Nephron (organoid): ENCODE results near the gene CACNA2D2.

Experiments used
- H3K27ac Mint-ChIP-seq, 3 experiments: 2 replicates each; pipeline ENCODE4 v1.8.0; 2020; ENCODE audit warnings: mixed read lengths in 3 of 3, mild to moderate bottlenecking in 2 of 3, moderate library complexity in 1 of 3
- H3K27me3 Mint-ChIP-seq: 2 replicates; pipeline ENCODE4 v1.8.0; 2021; ENCODE audit warnings: low read depth, mild to moderate bottlenecking, moderate library complexity, mixed read lengths
- H3K36me3 Mint-ChIP-seq: 2 replicates; pipeline ENCODE4 v1.8.0; 2020; ENCODE audit warnings: low read depth, mixed read lengths
- H3K4me1 Mint-ChIP-seq: 2 replicates; pipeline ENCODE4 v1.8.0; 2020; ENCODE audit warnings: mixed read lengths
- H3K4me3 Mint-ChIP-seq, 3 experiments: 2 replicates each; pipeline ENCODE4 v1.8.0; 2020; ENCODE audit warnings: mild to moderate bottlenecking in 3 of 3, mixed read lengths in 3 of 3, moderate library complexity in 2 of 3
- H3K9me3 Mint-ChIP-seq: 2 replicates; pipeline ENCODE4 v1.8.0; 2020; ENCODE audit warnings: mixed read lengths
- CTCF ChIP-seq, 3 experiments: fragments of 200-600 bp; sonication (generic); IDR thresholded peaks; one replicate each; pipeline ENCODE4 v1.5.0; 2021; ENCODE audit warnings: antibody characterized with exemption in 3 of 3; ENCODE audit not compliant: unreplicated experiment in 3 of 3

CACNA2D2 gene

GRCh38 chr3:50369012-50369670 is 134.3 kb downstream of the CACNA2D2 start:
- TF ChIP-seq CTCF (IDR thresholded peaks at IDR 0.05; ENCODE audit: unreplicated experiment in 3 of 3): no peak
- Mint-ChIP-seq H3K9me3 (no peaks in the 10 kb centered on the region), H3K4me3 (peak overlapping the region in 1 of 3 experiments; percentile 38), H3K36me3 (no peaks in the 10 kb centered on the region), H3K4me1 (peaks cover 31% of the 10 kb centered on the region), H3K27ac (peak overlapping the region in 1 of 3 experiments; percentile 51), H3K27me3 (no peaks in the 10 kb centered on the region)

- Mint-ChIP-seq H3K4me1 (peaks cover 8% of the 10 kb centered on the region), H3K9me3 (no peaks in the 10 kb centered on the region), H3K4me3 (peak overlapping the region; percentile 81 to 88 (median 85)), H3K36me3 (no peaks in the 10 kb centered on the region), H3K27ac (peak overlapping the region in 1 of 3 experiments; percentile 69), H3K27me3 (no peaks in the 10 kb centered on the region)
- no peak for TF ChIP-seq CTCF (IDR thresholded peaks at IDR 0.05; ENCODE audit: unreplicated experiment in 3 of 3)
These were observed 137.6 kb downstream of the CACNA2D2 start for GRCh38 chr3:50365842-50366220.

- H3K9me3 Mint-ChIP-seq: no peaks in the 10 kb centered on the region
- no peaks in the 10 kb centered on the region for H3K36me3 Mint-ChIP-seq
- peaks cover 3% of the 10 kb centered on the region for H3K4me1 Mint-ChIP-seq
- H3K27me3 Mint-ChIP-seq: no peaks in the 10 kb centered on the region
- H3K4me3 Mint-ChIP-seq: peak overlapping the region; percentile 81 to 88 (median 85)
- peak in 1 of 3 experiments; percentile 12 for TF ChIP-seq CTCF (IDR thresholded peaks at IDR 0.05; ENCODE audit: unreplicated experiment in 3 of 3)
- H3K27ac Mint-ChIP-seq: peak overlapping the region in 2 of 3 experiments; percentile 69 to 74
These were observed 138.2 kb downstream of the CACNA2D2 start for GRCh38 chr3:50365080-50365841.

- Mint-ChIP-seq H3K27me3 (no peaks in the 10 kb centered on the region), H3K27ac (peak overlapping the region in 2 of 3 experiments; percentile 74 to 79), H3K4me3 (peak overlapping the region; percentile 81 to 88 (median 85)), H3K36me3 (no peaks in the 10 kb centered on the region), H3K4me1 (peaks cover 5% of the 10 kb centered on the region), H3K9me3 (no peaks in the 10 kb centered on the region)
- no peak for TF ChIP-seq CTCF (IDR thresholded peaks at IDR 0.05; ENCODE audit: unreplicated experiment in 3 of 3)
These were observed 138.8 kb downstream of the CACNA2D2 start for GRCh38 chr3:50364573-50365079.

- Mint-ChIP-seq H3K36me3 (peaks cover 8% of the 10 kb centered on the region), H3K27ac (peak overlapping the region; percentile 81 to 96 (median 93)), H3K4me1 (peaks cover 29% of the 10 kb centered on the region), H3K4me3 (peak overlapping the region; percentile 99), H3K9me3 (no peaks in the 10 kb centered on the region), H3K27me3 (no peaks in the 10 kb centered on the region)
- no peak for TF ChIP-seq CTCF (IDR thresholded peaks at IDR 0.05; ENCODE audit: unreplicated experiment in 3 of 3)
These were observed 143.7 kb downstream of the CACNA2D2 start for GRCh38 chr3:50359760-50360110.
